Duodenal mucosa (tissue), 2 donors: ENCODE results near the gene ETV5.

Experiments used
- H3K27ac ChIP-seq: one replicate; pipeline ENCODE4 v1.7.0; 2013; ENCODE audit warnings: low read depth, low read length
- H3K27me3 ChIP-seq, 2 donors: one replicate each; pipeline ENCODE4 v1.7.0; 2013; ENCODE audit warnings: low read length in 2 of 2, control low read depth in 1 of 2; ENCODE audit not compliant: insufficient read depth in 2 of 2, control insufficient read depth in 1 of 2
- H3K36me3 ChIP-seq, 2 donors: one replicate each; pipeline ENCODE4 v1.7.0; 2013; ENCODE audit warnings: low read length in 2 of 2, control low read depth in 1 of 2; ENCODE audit not compliant: insufficient read depth in 2 of 2, control insufficient read depth in 1 of 2
- H3K4me1 ChIP-seq, 2 donors: one replicate each; pipeline ENCODE4 v1.7.0; 2013; ENCODE audit warnings: low read length in 2 of 2, control low read depth in 1 of 2; ENCODE audit not compliant: insufficient read depth in 2 of 2, control insufficient read depth in 1 of 2
- H3K4me3 ChIP-seq, 2 donors: one replicate each; pipeline ENCODE4 v1.7.0; 2013; ENCODE audit warnings: low read length in 2 of 2, low read depth in 1 of 2
- H3K9ac ChIP-seq, 2 donors: one replicate each; pipeline ENCODE4 v1.7.0; 2013; ENCODE audit warnings: low read length in 2 of 2, low read depth in 1 of 2
- H3K9me3 ChIP-seq, 2 donors: one replicate each; pipeline ENCODE4 v1.7.0; 2013; ENCODE audit warnings: low read length in 2 of 2, control low read depth in 1 of 2; ENCODE audit not compliant: control insufficient read depth in 1 of 2

ETV5 gene

DNA sequence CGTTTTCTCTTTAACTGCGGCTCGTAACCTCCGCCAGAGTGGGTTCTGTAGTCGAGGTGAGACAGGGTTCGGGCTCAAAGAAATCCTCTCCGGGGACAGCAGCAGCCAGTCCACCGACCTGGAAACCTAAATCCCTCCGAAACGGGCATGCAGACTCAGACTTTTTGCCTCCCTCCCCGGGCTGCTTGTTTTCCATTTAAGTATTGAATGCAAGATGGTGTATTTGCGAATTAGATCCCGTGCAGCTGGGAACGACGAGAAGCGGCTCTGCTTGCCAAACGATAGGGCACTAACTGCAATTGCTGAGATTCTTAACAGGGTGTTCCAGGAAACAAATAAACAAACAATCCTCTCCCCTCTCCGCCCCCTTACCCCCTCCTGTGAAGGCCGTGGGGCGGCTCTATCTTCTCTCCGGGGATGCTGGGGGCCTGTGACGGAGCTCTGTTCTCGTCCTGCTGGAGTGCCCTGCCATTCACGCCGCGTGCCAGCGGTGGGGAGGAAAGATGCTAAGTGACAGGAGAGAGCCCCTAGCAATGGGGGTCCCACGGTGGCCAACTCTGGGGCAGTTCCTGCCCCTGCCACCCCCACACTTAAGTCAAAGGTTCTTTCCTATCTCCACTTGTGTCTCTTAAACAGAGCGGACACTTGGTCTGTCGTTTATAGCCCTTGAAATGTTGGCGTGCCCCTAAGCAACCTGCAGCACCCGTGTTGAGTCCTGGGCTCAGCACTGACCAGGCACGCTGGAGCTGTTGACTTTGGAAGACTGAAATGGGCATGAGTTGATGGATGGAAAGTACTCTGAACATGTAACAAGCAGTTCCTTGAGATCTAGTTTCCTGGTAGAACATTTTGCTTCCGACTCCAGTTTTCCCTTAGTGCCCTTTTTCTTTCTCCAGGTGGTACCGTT lies 1.3 kb upstream of the ETV5 start:
- H3K4me3 ChIP-seq, result peak overlapping the region; percentile 86 to 90
- no peaks in the 10 kb centered on the region for H3K36me3 ChIP-seq
- H3K27ac ChIP-seq, result peak overlapping the region; percentile 27
- peaks cover 22 to 27% of the 10 kb centered on the region in 2 donors for H3K4me1 ChIP-seq
- no peaks in the 10 kb centered on the region for H3K9me3 ChIP-seq
- H3K27me3 ChIP-seq, result peaks cover 21 to 39% of the 10 kb centered on the region in 2 donors
- H3K9ac ChIP-seq, result peak overlapping the region; percentile 4 to 50

DNA sequence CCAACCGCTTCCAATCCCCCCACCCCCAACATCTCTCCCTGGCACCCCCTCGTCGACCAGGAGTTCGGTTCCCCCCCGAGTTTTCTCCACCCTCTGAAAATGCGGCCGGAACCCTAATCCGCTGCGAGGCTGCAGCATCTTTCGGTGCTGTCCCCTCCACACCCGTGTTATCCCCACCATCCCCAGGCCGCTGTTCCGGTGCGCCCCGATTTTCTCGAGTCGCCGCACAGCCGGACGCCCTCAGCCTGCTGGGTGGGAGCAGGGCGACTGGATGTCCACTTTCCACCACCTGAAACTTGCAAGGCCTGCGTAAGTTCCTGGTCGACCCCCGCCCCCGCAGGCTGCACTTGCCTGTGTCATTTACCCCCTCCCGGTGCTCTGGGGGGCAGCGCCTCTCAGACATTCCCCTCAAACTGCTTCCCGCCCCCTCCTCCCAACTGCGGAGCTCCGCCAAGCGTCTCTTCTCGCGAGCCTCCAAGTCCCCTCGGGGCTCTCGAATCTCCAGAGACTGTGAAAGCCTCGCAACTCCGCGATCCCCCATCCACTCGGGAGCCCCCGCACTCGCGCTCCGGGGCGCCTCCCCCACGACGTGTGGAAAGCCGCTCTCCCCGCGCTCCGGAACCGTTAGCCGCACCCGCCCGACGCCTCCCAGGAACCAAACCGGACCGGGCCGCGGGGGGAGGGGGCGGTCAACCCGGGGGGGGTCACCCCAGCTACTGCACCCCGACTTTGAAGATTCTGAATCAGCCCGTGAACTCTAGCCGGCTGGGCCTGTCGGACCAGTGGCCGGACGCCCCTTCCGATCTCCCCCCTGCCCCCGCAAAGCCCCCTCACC lies 566 bp downstream of the ETV5 start:
- H3K27ac ChIP-seq, result peak overlapping the region; percentile 43
- H3K36me3 ChIP-seq, result no peaks in the 10 kb centered on the region
- peaks cover 31 to 32% of the 10 kb centered on the region in 2 donors for H3K4me1 ChIP-seq
- peaks cover 21 to 36% of the 10 kb centered on the region in 2 donors for H3K27me3 ChIP-seq
- H3K4me3 ChIP-seq, result peak overlapping the region; percentile 77
- no peaks in the 10 kb centered on the region for H3K9me3 ChIP-seq
- peak overlapping the region; percentile 41 to 57 for H3K9ac ChIP-seq

DNA sequence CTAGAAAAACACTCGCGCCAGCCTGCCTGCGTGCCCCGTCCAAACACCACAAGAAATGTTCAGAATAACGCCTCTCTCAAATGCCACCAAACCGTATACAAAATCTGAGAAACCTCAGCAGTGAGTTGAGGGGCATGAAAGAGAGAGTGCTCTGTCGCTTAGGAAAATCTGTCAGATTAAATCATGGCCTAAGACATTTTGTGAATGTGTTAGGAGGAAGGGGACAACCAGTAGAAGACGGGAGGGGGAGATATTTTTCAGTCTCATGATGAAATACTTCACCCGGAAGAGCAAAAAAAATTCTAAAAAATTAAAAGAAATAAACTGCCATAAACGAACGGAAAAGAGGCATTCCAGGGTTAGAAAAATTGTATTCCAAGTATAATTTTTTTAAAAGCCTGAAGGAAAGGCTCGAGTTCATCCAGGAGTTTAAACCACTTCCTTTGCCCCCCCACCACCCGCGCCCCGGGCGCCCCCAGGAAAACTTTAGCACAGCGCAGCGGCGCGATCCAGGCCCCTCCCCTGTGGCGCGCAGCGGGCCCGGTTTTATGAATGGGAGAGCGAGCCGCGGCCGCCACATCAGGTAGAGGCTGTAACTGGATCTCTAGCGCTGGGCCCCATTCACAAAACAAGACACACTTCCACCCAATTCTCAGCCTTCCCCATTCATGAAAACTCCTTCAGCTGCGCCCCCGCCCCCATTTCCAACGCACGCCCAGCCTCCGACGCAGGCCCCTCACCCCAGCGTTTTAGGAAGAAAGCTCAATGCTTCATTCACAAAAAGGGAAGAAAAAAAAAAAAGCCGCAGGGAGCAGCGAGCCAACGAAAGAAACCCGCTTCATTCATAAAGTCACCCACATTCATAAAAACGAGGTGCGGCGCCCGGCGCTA lies 1.4 kb downstream of the ETV5 start:
- Histone ChIP-seq H3K9ac (peak overlapping the region; percentile 41 to 57), H3K4me3 (peak overlapping the region; percentile 77), H3K4me1 (peaks cover 35 to 39% of the 10 kb centered on the region in 2 donors), H3K9me3 (no peaks in the 10 kb centered on the region), H3K27me3 (peaks cover 20 to 33% of the 10 kb centered on the region in 2 donors), H3K36me3 (no peaks in the 10 kb centered on the region), H3K27ac (no peak overlapping the region)

DNA sequence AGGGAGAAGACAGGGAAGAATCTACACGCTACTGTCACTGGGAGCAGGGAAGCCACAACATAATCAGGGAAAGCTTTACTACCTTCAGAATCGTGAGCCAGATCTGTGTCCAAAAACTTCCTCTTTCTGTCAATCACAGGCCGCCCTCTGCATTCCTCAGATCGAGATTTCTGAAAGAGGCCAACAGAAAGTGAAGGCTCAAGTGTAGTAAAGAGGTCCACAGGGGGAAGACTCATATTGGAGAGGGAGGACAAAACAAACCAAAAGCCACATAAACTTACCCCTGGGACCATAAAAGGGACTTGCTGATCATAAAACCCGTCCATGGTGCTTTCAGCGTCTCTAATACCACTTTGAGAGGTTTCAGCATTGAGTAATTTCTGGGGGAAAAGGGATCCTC lies 3.3 kb downstream of the ETV5 start:
- Histone ChIP-seq H3K27me3 (peaks cover 12 to 14% of the 10 kb centered on the region in 2 donors), H3K4me1 (peaks cover 27 to 31% of the 10 kb centered on the region in 2 donors), H3K27ac (no peak overlapping the region), H3K36me3 (no peaks in the 10 kb centered on the region), H3K9ac (no peak overlapping the region), H3K9me3 (no peaks in the 10 kb centered on the region), H3K4me3 (no peak overlapping the region)

DNA sequence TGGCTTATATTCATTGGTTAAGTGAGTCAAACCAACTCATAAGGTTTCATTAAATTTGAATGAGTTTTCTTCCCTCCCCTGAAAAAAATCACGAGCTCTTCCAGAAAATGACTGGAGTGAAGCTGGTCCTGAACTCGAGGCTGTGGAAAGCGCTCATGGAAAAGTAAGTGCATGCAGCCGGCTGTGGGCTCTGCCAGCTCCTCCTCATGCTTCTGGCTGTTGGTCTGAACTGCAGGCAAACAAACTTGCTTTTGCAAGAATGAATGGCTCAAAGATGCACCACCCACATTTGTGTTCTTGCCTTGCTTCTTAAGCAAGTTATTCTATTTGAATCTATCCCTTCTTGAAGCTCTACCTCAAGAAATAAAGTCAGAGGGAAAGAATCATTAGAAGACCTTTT lies 6.2 kb downstream of the ETV5 start:
- H3K27ac ChIP-seq, result no peak overlapping the region
- no peaks in the 10 kb centered on the region for H3K9me3 ChIP-seq
- H3K36me3 ChIP-seq, result no peaks in the 10 kb centered on the region
- no peak overlapping the region for H3K4me3 ChIP-seq
- H3K27me3 ChIP-seq, result peaks cover 8 to 9% of the 10 kb centered on the region in 2 donors
- no peak overlapping the region for H3K9ac ChIP-seq
- H3K4me1 ChIP-seq, result peaks cover 14 to 24% of the 10 kb centered on the region in 2 donors

DNA sequence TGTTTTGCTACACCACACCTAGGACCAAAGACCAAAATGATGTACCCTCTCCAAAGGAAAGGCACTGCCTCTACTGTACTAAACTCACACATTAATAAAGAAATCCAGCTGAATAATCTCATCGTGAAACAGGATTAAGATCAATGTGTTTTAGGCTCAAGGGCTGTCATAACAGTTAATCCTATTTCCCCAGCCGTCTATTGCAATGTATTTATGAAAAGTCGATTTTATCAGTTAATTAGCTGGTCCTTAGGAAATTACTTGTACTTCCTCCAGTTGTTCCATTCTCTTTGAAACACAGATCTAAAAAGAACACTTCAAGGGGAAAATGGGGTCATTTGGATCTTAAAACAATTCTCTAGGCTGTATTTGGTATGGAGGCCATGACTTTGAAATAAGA lies 8.5 kb downstream of the ETV5 start:
- H3K4me1 ChIP-seq, result peaks cover 33 to 39% of the 10 kb centered on the region in 2 donors
- H3K36me3 ChIP-seq, result no peaks in the 10 kb centered on the region
- no peak overlapping the region for H3K9ac ChIP-seq
- no peak overlapping the region for H3K27ac ChIP-seq
- no peak overlapping the region for H3K4me3 ChIP-seq
- peaks cover 0 to 1% of the 10 kb centered on the region in 2 donors for H3K27me3 ChIP-seq
- no peaks in the 10 kb centered on the region for H3K9me3 ChIP-seq

DNA sequence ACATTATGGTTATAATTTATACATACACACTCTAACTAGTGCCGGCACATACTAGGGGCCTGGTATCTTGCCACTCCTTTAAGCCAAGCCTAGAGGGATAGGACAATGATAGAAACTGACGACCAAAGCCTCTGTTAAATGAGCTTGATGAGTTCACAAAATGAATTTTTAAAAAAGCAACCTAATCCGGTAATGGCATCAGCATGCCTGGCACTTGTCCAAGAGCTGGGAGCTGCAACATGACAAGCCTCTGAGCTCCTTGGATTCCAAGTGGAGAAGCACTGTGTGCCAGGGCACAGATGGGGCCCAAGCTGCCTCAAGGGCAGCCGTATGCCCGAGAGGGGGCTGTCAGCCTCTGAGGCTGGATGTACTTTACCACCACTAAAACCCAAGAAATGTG lies 9.7 kb downstream of the ETV5 start:
- Histone ChIP-seq H3K9me3 (no peaks in the 10 kb centered on the region), H3K36me3 (no peaks in the 10 kb centered on the region), H3K27me3 (no peaks in the 10 kb centered on the region), H3K27ac (no peak overlapping the region), H3K4me1 (peaks cover 33 to 46% of the 10 kb centered on the region in 2 donors), H3K4me3 (no peak overlapping the region), H3K9ac (no peak overlapping the region)

DNA sequence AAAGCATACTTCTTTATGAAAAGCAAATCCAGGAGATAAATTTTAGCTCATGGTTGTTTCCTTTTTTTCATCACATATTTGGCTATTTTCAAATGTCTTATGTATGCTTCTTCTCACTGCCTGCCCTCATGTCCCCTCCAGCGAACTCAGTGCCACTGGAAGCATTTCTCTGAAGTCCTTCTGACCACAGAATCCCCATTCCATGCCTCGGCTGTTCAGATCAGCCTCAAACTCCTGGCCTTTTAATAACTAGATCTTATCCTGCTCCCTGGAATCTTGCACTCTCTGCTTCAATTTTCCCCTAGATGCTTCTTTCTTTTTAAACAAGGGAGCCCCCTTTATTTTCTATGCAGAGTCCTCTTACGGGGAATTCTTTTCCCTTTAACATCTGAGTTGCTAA lies 10.1 kb downstream of the ETV5 start:
- no peaks in the 10 kb centered on the region for H3K27me3 ChIP-seq
- H3K4me3 ChIP-seq, result no peak overlapping the region
- no peaks in the 10 kb centered on the region for H3K36me3 ChIP-seq
- H3K9me3 ChIP-seq, result no peaks in the 10 kb centered on the region
- H3K4me1 ChIP-seq, result peaks cover 32 to 43% of the 10 kb centered on the region in 2 donors
- no peak overlapping the region for H3K27ac ChIP-seq
- H3K9ac ChIP-seq, result no peak overlapping the region

DNA sequence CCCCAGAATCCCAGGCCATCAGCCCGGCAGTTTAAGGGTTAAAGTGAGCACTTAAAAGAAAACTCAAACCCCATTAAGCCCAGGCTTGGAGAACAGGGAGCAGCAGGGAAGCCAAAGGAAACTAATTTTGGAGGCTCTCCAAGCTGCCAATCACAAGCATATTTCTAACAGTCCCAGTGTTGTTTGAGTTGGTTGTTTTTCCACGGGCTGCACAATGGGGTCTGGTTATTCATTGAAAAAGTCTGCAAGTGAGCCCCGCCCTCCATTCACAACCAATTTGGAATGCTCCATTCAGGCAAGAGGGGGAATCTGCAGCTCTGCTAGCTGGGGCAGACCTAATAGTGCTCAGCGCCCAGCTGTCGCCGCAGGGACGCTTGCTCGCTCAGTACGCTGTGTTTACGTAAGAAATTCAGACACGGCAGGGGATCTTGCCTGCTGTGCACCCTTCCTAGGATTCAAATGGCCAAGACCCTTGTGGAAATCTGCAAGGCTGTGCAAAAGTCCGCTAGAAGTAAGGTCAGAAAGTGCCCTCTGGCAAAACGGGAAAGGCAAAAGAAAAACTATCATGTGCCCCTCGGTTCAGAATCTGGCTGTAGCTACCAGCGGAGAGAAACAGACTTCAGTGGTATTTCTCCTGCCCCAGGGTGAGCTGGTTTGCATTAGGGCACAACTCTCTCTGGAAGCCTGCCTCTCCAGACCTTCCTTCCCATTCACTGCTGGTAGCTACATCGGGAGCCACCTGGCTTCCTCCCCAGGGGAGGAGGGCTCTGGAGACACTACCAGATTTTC lies 11.0 kb downstream of the ETV5 start:
- H3K9ac ChIP-seq, result peak overlapping the region; percentile 3 to 38
- no peaks in the 10 kb centered on the region for H3K36me3 ChIP-seq
- H3K27ac ChIP-seq, result no peak overlapping the region
- H3K27me3 ChIP-seq, result no peaks in the 10 kb centered on the region
- no peaks in the 10 kb centered on the region for H3K9me3 ChIP-seq
- peak overlapping the region; percentile 65 for H3K4me3 ChIP-seq
- peaks cover 25 to 35% of the 10 kb centered on the region in 2 donors for H3K4me1 ChIP-seq
